Left lung (tissue), 10 donors: ENCODE measurements around the gene TFEC. TPM values are rescaled to one million over a fixed set of nuclear protein-coding genes. Genes with fewer than 3 reads are reported as not detected.

Experiments
- ATAC-seq: fragments of 200-7000 bp; cut with Tn5 transposase; one replicate; pipeline ENCODE4 v1.9.1; 2020; ENCODE audit warnings: moderate library complexity
- DNase-seq, 4 donors: peaks; one replicate each; pipeline ENCODE4 v3.0.0-alpha.2; 2013 to 2020
- H3K27ac ChIP-seq, 2 donors: fragments of 200-600 bp; sonication (generic) in 1 of 2; one replicate each; pipeline versions ENCODE4 v1.5.0 to v1.8.0; 2020 to 2021
- H3K27me3 ChIP-seq, 2 donors: fragments of 200-600 bp; sonication (generic) in 1 of 2; one replicate each; pipeline versions ENCODE4 v1.5.0 to v1.8.0; 2020 to 2021
- H3K36me3 ChIP-seq, 2 donors: fragments of 200-600 bp; sonication (generic) in 1 of 2; one replicate each; pipeline versions ENCODE4 v1.5.0 to v1.8.0; 2020 to 2021
- H3K4me1 ChIP-seq, 2 donors: fragments of 200-600 bp; one replicate each; pipeline ENCODE4 v1.8.0; 2021
- H3K4me3 ChIP-seq, 2 donors: fragments of 200-600 bp; sonication (generic) in 1 of 2; one replicate each; pipeline versions ENCODE4 v1.5.0 to v1.8.0; 2020 to 2021; ENCODE audit warnings: mild to moderate bottlenecking in 1 of 2
- H3K9me3 ChIP-seq, 2 donors: fragments of 200-600 bp; sonication (generic) in 1 of 2; one replicate each; pipeline versions ENCODE4 v1.5.0 to v1.8.0; 2020 to 2021
- CTCF ChIP-seq, 2 donors: fragments of 200-600 bp; sonication (generic) in 1 of 2; IDR thresholded peaks; one replicate each; pipeline versions ENCODE4 v1.5.0 to v1.8.0; 2021; ENCODE audit warnings: antibody characterized with exemption in 2 of 2
- intact Hi-C, 2 donors: fragments of 100-400 bp; cut with DNase I; formaldehyde crosslinking; loops; one replicate each; pipeline versions ENCODE4 v1.11.2 to v1.14.2; 2022
- polyA plus RNA-seq, 6 donors: library from polyadenylated mRNA; unstranded; fragments of 120-200 nt; gene quantifications; one replicate each; pipeline ENCODE4 v1.2.1, GENCODE V29; 2013; ENCODE audit not compliant: insufficient read length in 6 of 6
- total RNA-seq, 2 donors: library from RNA; stranded (reverse); fragmentation: NEBNext Ultra II Directional; extraction: Animal tissue kit (Norgen Biotek cat#: 25700); gene quantifications; one replicate each; pipeline ENCODE4 v1.2.1, GENCODE V29; 2021
- donor health status: DM: no; HTN: yes; CAD: no.
- donor health status: DM: no; HTN: no; CAD: no.

TFEC gene
- total and polyA plus RNA-seq, 8 donors = 0.95 to 42.9 (median 1.6) TPM

GRCh38 chr7:115976651-115977050 is 53.9 kb downstream of the TFEC start:
- no peak for TF ChIP-seq CTCF (IDR thresholded peaks at IDR 0.05)
- no peak overlapping the region for H3K4me3 ChIP-seq
- no peaks in the 10 kb centered on the region for H3K27me3 ChIP-seq
- H3K27ac ChIP-seq = no peak overlapping the region
- H3K9me3 ChIP-seq = no peaks in the 10 kb centered on the region
- ATAC-seq (no peak), DNase-seq (no peak)
- H3K4me1 ChIP-seq = peaks cover 0 to 10% of the 10 kb centered on the region in 2 donors
- H3K36me3 ChIP-seq = no peaks in the 10 kb centered on the region
- intact Hi-C loops = no loop called here

- Histone ChIP-seq H3K27me3 (no peaks in the 10 kb centered on the region), H3K27ac (no peak overlapping the region), H3K4me3 (no peak overlapping the region), H3K4me1 (peaks cover 0 to 11% of the 10 kb centered on the region in 2 donors), H3K9me3 (no peaks in the 10 kb centered on the region), H3K36me3 (no peaks in the 10 kb centered on the region)
- ATAC-seq (no peak), DNase-seq (no peak)
- intact Hi-C loops = no loop called here
- no peak for TF ChIP-seq CTCF (IDR thresholded peaks at IDR 0.05)
These were observed 54.8 kb downstream of the TFEC start for GRCh38 chr7:115975766-115976165.

GRCh38 chr7:115973406-115973805 is 57.2 kb downstream of the TFEC start:
- TF ChIP-seq CTCF (IDR thresholded peaks at IDR 0.05) = no peak
- Histone ChIP-seq H3K9me3 (no peaks in the 10 kb centered on the region), H3K4me1 (peaks cover 0 to 9% of the 10 kb centered on the region in 2 donors), H3K27me3 (no peaks in the 10 kb centered on the region), H3K36me3 (no peaks in the 10 kb centered on the region), H3K27ac (no peak overlapping the region), H3K4me3 (no peak overlapping the region)
- DNase-seq = no peak
- intact Hi-C loops = no loop called here
- no peak for ATAC-seq

- H3K27me3 ChIP-seq = no peaks in the 10 kb centered on the region
- no peaks in the 10 kb centered on the region for H3K36me3 ChIP-seq
- no peak for TF ChIP-seq CTCF (IDR thresholded peaks at IDR 0.05)
- no peak overlapping the region for H3K27ac ChIP-seq
- DNase-seq = no peak
- H3K9me3 ChIP-seq = no peaks in the 10 kb centered on the region
- peaks cover 0 to 9% of the 10 kb centered on the region in 2 donors for H3K4me1 ChIP-seq
- no peak for ATAC-seq
- intact Hi-C loops = no loop called here
- no peak overlapping the region for H3K4me3 ChIP-seq
These were observed 59.1 kb downstream of the TFEC start for GRCh38 chr7:115971506-115971905.

- intact Hi-C loops = no loop called here
- ATAC-seq (no peak), DNase-seq (no peak)
- Histone ChIP-seq H3K4me3 (no peak overlapping the region), H3K4me1 (peaks cover 0 to 9% of the 10 kb centered on the region in 2 donors), H3K9me3 (no peaks in the 10 kb centered on the region), H3K27ac (no peak overlapping the region), H3K27me3 (no peaks in the 10 kb centered on the region), H3K36me3 (no peaks in the 10 kb centered on the region)
- no peak for TF ChIP-seq CTCF (IDR thresholded peaks at IDR 0.05)
These were observed 62.0 kb downstream of the TFEC start for GRCh38 chr7:115968596-115968995.
